Measurements from ENCODE around the gene SLC8A1. TPM values are rescaled to one million over a fixed set of nuclear protein-coding genes. Genes with fewer than 3 reads are reported as not detected.

The SLC8A1 gene
- total and polyA plus RNA-seq, 7 donors, result 0.20 to 4.9 (median 2.3) TPM

DNA sequence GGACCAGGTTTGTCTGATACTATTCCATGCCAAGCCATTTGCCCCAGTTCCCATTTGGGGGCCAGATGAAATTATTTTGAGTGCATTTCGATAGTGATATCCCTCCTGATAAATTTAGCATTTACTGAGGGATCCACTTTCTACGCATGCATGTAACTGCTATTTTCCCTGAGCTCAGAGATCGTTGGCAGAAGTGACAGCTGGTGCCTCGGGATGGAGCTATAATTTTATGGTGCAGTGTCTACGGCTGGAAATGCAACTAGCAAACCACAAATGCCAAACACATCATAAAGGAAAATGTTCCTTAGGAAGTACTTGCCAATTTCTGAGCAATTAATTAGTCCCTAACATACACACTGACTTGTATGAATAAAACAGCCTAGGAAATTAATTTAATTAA, 254.8 kb downstream of the SLC8A1 start:
- intact Hi-C loops (cut with DNase I), result no loop called here
- no peak overlapping the region for H3K4me3 ChIP-seq
- H3K27ac ChIP-seq, result no peak overlapping the region
- H3K9me3 ChIP-seq, result no peaks in the 10 kb centered on the region
- ATAC-seq (no peak), DNase-seq (no peak)
- TF ChIP-seq, protein P1, sequence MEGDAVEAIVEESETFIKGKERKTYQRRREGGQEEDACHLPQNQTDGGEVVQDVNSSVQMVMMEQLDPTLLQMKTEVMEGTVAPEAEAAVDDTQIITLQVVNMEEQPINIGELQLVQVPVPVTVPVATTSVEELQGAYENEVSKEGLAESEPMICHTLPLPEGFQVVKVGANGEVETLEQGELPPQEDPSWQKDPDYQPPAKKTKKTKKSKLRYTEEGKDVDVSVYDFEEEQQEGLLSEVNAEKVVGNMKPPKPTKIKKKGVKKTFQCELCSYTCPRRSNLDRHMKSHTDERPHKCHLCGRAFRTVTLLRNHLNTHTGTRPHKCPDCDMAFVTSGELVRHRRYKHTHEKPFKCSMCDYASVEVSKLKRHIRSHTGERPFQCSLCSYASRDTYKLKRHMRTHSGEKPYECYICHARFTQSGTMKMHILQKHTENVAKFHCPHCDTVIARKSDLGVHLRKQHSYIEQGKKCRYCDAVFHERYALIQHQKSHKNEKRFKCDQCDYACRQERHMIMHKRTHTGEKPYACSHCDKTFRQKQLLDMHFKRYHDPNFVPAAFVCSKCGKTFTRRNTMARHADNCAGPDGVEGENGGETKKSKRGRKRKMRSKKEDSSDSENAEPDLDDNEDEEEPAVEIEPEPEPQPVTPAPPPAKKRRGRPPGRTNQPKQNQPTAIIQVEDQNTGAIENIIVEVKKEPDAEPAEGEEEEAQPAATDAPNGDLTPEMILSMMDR (IDR thresholded peaks at IDR 0.05), result no peak
- H3K4me1 ChIP-seq, result no peaks in the 10 kb centered on the region
- no peaks in the 10 kb centered on the region for H3K27me3 ChIP-seq (ENCODE audit: insufficient read depth in 3 of 3, low read length in 2 of 3)
- WGBS, 3 donors, result 25 to 32% (median 27%) methylated on average over 5 of the region's 5 CpGs
- no peaks in the 10 kb centered on the region for H3K36me3 ChIP-seq (ENCODE audit: insufficient read depth in 1 of 2, low read depth in 1 of 2)

DNA sequence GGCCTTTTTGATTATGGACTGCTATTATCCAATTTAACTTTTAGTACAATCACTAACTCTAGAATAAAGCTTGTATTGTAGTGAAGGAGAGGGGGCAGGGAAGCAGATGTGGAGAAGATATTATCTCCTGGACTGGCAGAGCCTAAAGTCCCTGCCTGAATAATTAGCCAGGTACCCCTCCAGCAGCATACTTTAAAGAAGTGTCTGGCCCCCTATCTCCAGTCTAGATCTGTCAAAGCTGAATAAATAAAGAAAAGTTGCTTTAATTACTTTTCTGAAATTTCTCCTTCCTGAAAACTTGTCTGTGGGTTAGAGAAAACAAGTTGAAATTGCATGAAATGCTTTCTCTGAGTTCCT, 258.2 kb downstream of the SLC8A1 start:
- TF ChIP-seq, protein P1 (IDR thresholded peaks at IDR 0.05), result no peak
- no peaks in the 10 kb centered on the region for H3K36me3 ChIP-seq (ENCODE audit: insufficient read depth in 1 of 2, low read depth in 1 of 2)

DNA sequence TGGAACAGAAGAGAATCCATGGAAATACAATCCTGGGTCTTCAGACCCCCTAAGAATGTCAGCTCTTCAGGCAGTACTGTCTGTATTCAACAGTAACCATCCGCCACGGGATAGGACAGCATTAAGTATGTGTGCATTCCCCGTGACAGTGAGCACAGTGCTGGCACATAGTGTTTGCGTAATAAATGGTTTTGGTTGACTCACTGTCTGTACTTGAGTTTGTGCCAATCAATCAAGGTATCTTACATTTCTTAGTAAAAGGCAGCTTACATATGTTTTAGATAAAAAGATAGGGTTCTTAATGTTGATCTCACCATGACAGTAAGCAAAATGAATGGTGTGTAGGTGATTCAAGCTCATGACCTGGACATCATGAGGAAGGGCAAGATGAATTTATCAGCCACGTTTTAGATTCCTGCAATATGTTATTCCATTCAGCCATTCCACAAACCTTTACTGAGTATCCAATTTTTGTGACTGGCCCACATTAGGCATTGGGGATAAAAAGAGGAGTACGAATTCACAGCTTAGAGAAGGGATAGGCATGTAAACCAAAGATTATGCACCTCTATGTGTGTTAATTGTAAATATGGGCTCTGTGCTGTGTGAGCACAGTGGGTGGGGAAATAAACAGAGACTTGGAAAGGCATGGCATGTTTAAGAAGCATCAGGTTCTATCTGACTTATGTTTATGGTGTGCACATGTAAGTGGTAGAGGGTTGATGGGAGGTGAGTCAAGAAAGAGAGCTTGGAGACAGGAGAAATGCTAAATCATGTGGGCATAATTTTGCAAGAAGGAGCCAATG, 258.8 kb downstream of the SLC8A1 start:
- H3K4me3 ChIP-seq, result no peak overlapping the region
- DNase-seq (no peak), ATAC-seq (no peak)
- peaks cover 0 to 3% (median 0%) of the 10 kb centered on the region in 3 donors for H3K27me3 ChIP-seq (ENCODE audit: insufficient read depth in 3 of 3, low read length in 2 of 3)
- no peaks in the 10 kb centered on the region for H3K9me3 ChIP-seq
- TF ChIP-seq, protein P1 (IDR thresholded peaks at IDR 0.05), result no peak
- H3K4me1 ChIP-seq, result no peaks in the 10 kb centered on the region
- no peak overlapping the region for H3K27ac ChIP-seq
- 90 to 94% (median 93%) methylated on average over 6 of the region's 6 CpGs for WGBS, 3 donors
- no peaks in the 10 kb centered on the region for H3K36me3 ChIP-seq (ENCODE audit: insufficient read depth in 1 of 2, low read depth in 1 of 2)
- intact Hi-C loops (cut with DNase I), result no loop called here

More for the DNA sequence above, 258.2 kb downstream of the SLC8A1 start:
- Histone ChIP-seq H3K27ac (no peak overlapping the region), H3K27me3 (ENCODE audit: insufficient read depth in 3 of 3, low read length in 2 of 3) (peaks cover 0 to 3% (median 0%) of the 10 kb centered on the region in 3 donors), H3K4me1 (no peaks in the 10 kb centered on the region), H3K9me3 (no peaks in the 10 kb centered on the region), H3K4me3 (no peak overlapping the region)
- DNase-seq (no peak), ATAC-seq (no peak)
- intact Hi-C loops (cut with DNase I), result no loop called here

DNA sequence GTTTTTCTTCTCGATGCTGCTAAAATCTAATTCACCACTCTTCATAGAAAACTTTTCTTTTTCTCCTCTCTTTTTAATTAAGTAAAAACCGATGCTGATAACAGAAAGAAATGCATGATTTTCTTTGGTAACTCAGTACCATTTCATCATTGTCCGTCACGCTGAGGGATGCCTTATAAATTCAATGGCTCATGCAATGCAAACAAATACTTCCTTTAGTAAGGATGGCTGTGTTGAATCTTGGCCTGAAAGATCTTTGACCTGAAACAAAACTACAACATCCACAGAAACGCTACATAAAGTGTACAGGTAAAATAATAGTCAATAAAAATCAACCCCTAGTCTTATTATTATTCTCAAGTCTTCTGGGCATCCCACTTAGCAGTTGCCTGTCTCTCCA, 261.4 kb downstream of the SLC8A1 start:
- H3K27me3 ChIP-seq (ENCODE audit: insufficient read depth in 3 of 3, low read length in 2 of 3), result peaks cover 0 to 3% (median 0%) of the 10 kb centered on the region in 3 donors
- no peaks in the 10 kb centered on the region for H3K4me1 ChIP-seq
- no peak overlapping the region for H3K4me3 ChIP-seq
- TF ChIP-seq, protein P1 (IDR thresholded peaks at IDR 0.05), result no peak
- H3K36me3 ChIP-seq (ENCODE audit: insufficient read depth in 1 of 2, low read depth in 1 of 2), result no peaks in the 10 kb centered on the region
- H3K9me3 ChIP-seq, result no peaks in the 10 kb centered on the region
- ATAC-seq (no peak), DNase-seq (no peak)
- WGBS, 3 donors, result 55 to 62% (median 58%) methylated on average over 5 of the region's 5 CpGs
- intact Hi-C loops (cut with DNase I), result no loop called here
- H3K27ac ChIP-seq, result no peak overlapping the region

DNA sequence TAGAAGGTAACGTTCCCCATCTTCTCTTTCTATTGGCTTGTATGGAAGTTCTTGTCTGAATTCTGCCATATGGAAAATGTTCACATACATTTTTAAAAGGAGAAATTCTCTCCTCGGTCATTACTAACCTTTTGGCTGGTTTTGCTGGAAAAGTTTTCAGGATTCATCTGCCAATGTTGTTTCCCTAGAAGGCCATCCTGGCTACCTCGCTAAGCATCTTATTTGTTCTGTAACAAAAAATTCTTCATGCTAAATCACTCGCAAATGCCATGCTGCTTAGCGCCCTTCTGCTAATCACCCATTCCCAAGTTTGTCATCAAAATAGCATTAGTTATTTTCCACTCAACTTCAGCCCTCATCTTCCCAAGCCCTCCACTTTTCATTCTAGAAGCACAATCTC, 262.0 kb downstream of the SLC8A1 start:
- Histone ChIP-seq H3K4me1 (no peaks in the 10 kb centered on the region), H3K27me3 (ENCODE audit: insufficient read depth in 3 of 3, low read length in 2 of 3) (peaks cover 0 to 3% (median 0%) of the 10 kb centered on the region in 3 donors), H3K4me3 (no peak overlapping the region), H3K27ac (no peak overlapping the region), H3K36me3 (ENCODE audit: insufficient read depth in 1 of 2, low read depth in 1 of 2) (no peaks in the 10 kb centered on the region), H3K9me3 (no peaks in the 10 kb centered on the region)
- TF ChIP-seq, protein P1 (IDR thresholded peaks at IDR 0.05), result no peak
- DNase-seq (no peak), ATAC-seq (no peak)
- WGBS, 3 donors, result 35 to 58% (median 40%) methylated on average over 5 of the region's 5 CpGs
- intact Hi-C loops (cut with DNase I), result no loop called here

Data from psoas muscle (tissue), 8 donors.